ENCODE data around the gene NTF3. TPM values are rescaled to one million over a fixed set of nuclear protein-coding genes. Genes with fewer than 3 reads are reported as not detected.
A peak's percentile ranks its signal among the peaks of the same experiment; 100 is the strongest.

The NTF3 gene
- total and polyA plus RNA-seq, 2 of the 8 experiments (the other 6 are each of a cell fraction or from before 2014, with no cell fraction given): 1.4 to 2.3 TPM

DNA sequence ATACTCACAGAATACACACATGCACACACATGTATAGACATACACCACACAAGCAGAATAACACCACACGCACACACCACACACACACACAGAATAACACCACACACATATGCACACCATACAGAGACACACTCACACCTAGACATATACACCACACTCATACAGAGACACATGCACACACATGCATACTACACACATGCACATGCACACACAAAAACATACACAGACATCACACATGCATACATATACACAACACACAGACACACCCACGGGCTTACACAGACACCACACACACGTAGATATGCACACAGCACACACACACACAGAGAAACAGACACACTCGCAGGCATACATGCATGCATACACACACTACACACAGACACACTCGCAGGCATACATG, 49.7 kb downstream of the NTF3 start:
- WGBS, 2 experiments (ENCODE audit: extremely low coverage in 1 of 2, insufficient coverage in 1 of 2, insufficient read length in 1 of 2, insufficient replicate concordance in 2 of 2, low coverage in 1 of 2, low lambda C conversion rate in 2 of 2, missing lambda C conversion rate in 1 of 2): 87% methylated on average over 5 of the region's 5 CpGs; no CpG with 5 or more reads in 1 of the 2 experiments

More for the DNA sequence above, 49.7 kb downstream of the NTF3 start:
- H3K14ac ChIP-seq (ENCODE audit: insufficient read length): no peak overlapping the region
- no peak overlapping the region for H2BK120ac ChIP-seq (replicated peaks; ENCODE audit: low read depth, low read length)
- no peaks in the 10 kb centered on the region; a peak in 1 of 8 replicates for H3K36me3 ChIP-seq (ENCODE audit: control insufficient read depth in 2 of 4, insufficient read depth in 4 of 4, low read length in 3 of 4)
- H2BK5ac ChIP-seq (ENCODE audit: low read depth, low read length): peak overlapping the region; percentile 45; the same call in 1 of the 2 replicates
- H2BK15ac ChIP-seq (ENCODE audit: low read length): peak overlapping the region; percentile 75; the same call in 1 of the 2 replicates
- no peak overlapping the region for H3K18ac ChIP-seq (ENCODE audit: extremely low read depth, low read length)
- no peak overlapping the region for H3K27ac ChIP-seq (ENCODE audit: low read depth, low read length)
- H2AK5ac ChIP-seq (ENCODE audit: low read depth, low read length): peak overlapping the region; percentile 91; the same call in 1 of the 2 replicates
- FAIRE-seq (no peak), DNase-seq (ENCODE audit: low read depth in 1 of 2, low spot score in 2 of 2) (no peak)
- H3K4me2 ChIP-seq (ENCODE audit: insufficient read depth in 1 of 2, low read depth in 2 of 2, low read length in 2 of 2): peak overlapping the region in 1 of 2 experiments; percentile 94; a peak in 1 of 4 replicates
- H3K56ac ChIP-seq (replicated peaks; ENCODE audit: insufficient read length, low read depth, low read length): no peak overlapping the region
- peak overlapping the region; percentile 23; the same call in 1 of the 2 replicates for H2BK20ac ChIP-seq (ENCODE audit: low read length)
- no peak overlapping the region for H4K5ac ChIP-seq (ENCODE audit: insufficient read length, low read depth, low read length)
- TF ChIP-seq TAF1 (IDR thresholded peaks at IDR 0.05; ENCODE audit: low read depth, low read length): no peak
- TF ChIP-seq CTBP2 (IDR thresholded peaks at IDR 0.05; ENCODE audit: borderline replicate concordance, insufficient read depth, insufficient read length, low read length): no peak
- TF ChIP-seq RBBP5 (IDR thresholded peaks at IDR 0.05; ENCODE audit: borderline replicate concordance, low read depth, low read length): no peak
- TF ChIP-seq ASH2L (IDR thresholded peaks at IDR 0.05; ENCODE audit: low read length): no peak
- TF ChIP-seq TEAD4 (IDR thresholded peaks at IDR 0.05; ENCODE audit: low read depth, low read length): no peak
- TF ChIP-seq CBX8 (IDR thresholded peaks at IDR 0.05; ENCODE audit: borderline replicate concordance, low read depth, low read length): no peak
- no peak for TF ChIP-seq CTCF (IDR thresholded peaks at IDR 0.05; ENCODE audit: control extremely low read depth in 1 of 3, insufficient read depth in 1 of 3, low read depth in 1 of 3, low read length in 3 of 3)
- no peak for TF ChIP-seq JUN (IDR thresholded peaks at IDR 0.05; ENCODE audit: low read depth, low read length)
- TF ChIP-seq ZNF274 (IDR thresholded peaks at IDR 0.05; ENCODE audit: borderline replicate concordance, extremely low read depth, low read length): no peak
- TF ChIP-seq BACH1 (IDR thresholded peaks at IDR 0.05; ENCODE audit: low read length): no peak
- no peak for TF ChIP-seq RNF2 (IDR thresholded peaks at IDR 0.05; ENCODE audit: borderline replicate concordance, low read depth, low read length, missing control alignments, poor library complexity, severe bottlenecking)
- POLR2A ChIA-PET (ENCODE audit: partially characterized antibody): no interaction called here
- peaks cover 9% of the 10 kb centered on the region for H3K23me2 ChIP-seq (ENCODE audit: low read depth, low read length)
- no peaks in the 10 kb centered on the region for H3K79me2 ChIP-seq (ENCODE audit: control insufficient read depth in 1 of 2, insufficient read depth in 2 of 2, low read length in 2 of 2)
- H3K79me1 ChIP-seq (ENCODE audit: low read depth, low read length): no peaks in the 10 kb centered on the region
- peak overlapping the region; percentile 55; the same call in 1 of the 2 replicates for H2BK12ac ChIP-seq (ENCODE audit: low read depth, low read length)
- H3K23ac ChIP-seq (ENCODE audit: insufficient read length): no peak overlapping the region
- no peak overlapping the region for H4K8ac ChIP-seq (ENCODE audit: extremely low read depth, insufficient read depth, low read length)
- H2AFZ ChIP-seq (ENCODE audit: low read length): no peak overlapping the region
- no peaks in the 10 kb centered on the region for H4K20me1 ChIP-seq (replicated peaks in 1 of 2; ENCODE audit: control insufficient read depth in 1 of 2, insufficient read depth in 2 of 2, low read length in 2 of 2)
- no peak overlapping the region for H4K91ac ChIP-seq (replicated peaks; ENCODE audit: insufficient read length, low read length)
- no peak overlapping the region for H3K9ac ChIP-seq (replicated peaks in 1 of 4; ENCODE audit: extremely low read depth in 1 of 4, low read depth in 3 of 4, low read length in 3 of 4)
- CTCF ChIA-PET (ENCODE audit: partially characterized antibody): no interaction called here
- peaks cover 3 to 18% (median 11%) of the 10 kb centered on the region in 4 experiments; a peak in 6 of 7 replicates for H3K4me1 ChIP-seq (replicated peaks in 1 of 4; ENCODE audit: control insufficient read depth in 3 of 4, insufficient read depth in 4 of 4, low read length in 3 of 4)
- H3K27me3 ChIP-seq (replicated peaks in 1 of 4; ENCODE audit: control insufficient read depth in 3 of 4, extremely low read depth in 1 of 4, insufficient read depth in 3 of 4, low read length in 3 of 4): peaks cover 0 to 6% (median 0%) of the 10 kb centered on the region in 4 experiments; a peak in 4 of 7 replicates
- H3K4me3 ChIP-seq (ENCODE audit: extremely low read depth in 1 of 4, insufficient read depth in 2 of 4, low read depth in 3 of 4, low read length in 4 of 4): no peak overlapping the region
- no peaks in the 10 kb centered on the region for H3K9me3 ChIP-seq (ENCODE audit: insufficient read depth in 2 of 2, low read depth in 1 of 2, low read length in 1 of 2)
- peak overlapping the region; percentile 19 for H3K4ac ChIP-seq (replicated peaks; ENCODE audit: insufficient read length, low read depth, low read length)
